Left renal cortex interstitium (tissue), 4 donors: ENCODE results near the gene CNTNAP2. TPM values are rescaled to one million over a fixed set of nuclear protein-coding genes. Genes with fewer than 3 reads are reported as not detected.
A peak's percentile ranks its signal among the peaks of the same experiment; 100 is the strongest.

Experiments used
- DNase-seq, 4 donors: peaks; one replicate each; pipeline ENCODE4 v3.0.0-alpha.2; 2013; ENCODE audit warnings: low read depth in 4 of 4, low spot score in 2 of 4, missing footprints in 1 of 4
- polyA plus RNA-seq, 4 donors: library from polyadenylated mRNA; unstranded; fragments of 120-200 nt; gene quantifications; one replicate each; pipeline ENCODE4 v1.2.1, GENCODE V29; 2013; ENCODE audit not compliant: insufficient read length in 4 of 4

CNTNAP2 gene
- polyA plus RNA-seq, 4 donors: 22.3 to 27.6 (median 27.1) TPM

- no peak for DNase-seq
Measured at GRCh38 chr7:147857152-147858140, 1740.8 kb downstream of the CNTNAP2 start.

- DNase-seq: no peak
Measured at GRCh38 chr7:147858421-147858820, 1741.8 kb downstream of the CNTNAP2 start.

- DNase-seq: no peak
Measured at GRCh38 chr7:147859033-147859432, 1742.4 kb downstream of the CNTNAP2 start.

- DNase-seq: no peak
Measured at GRCh38 chr7:147859486-147859885, 1742.9 kb downstream of the CNTNAP2 start.

- no peak for DNase-seq
Measured at GRCh38 chr7:147861058-147861716, 1744.6 kb downstream of the CNTNAP2 start.

GRCh38 chr7:147861945-147862344 is 1745.3 kb downstream of the CNTNAP2 start:
- DNase-seq: no peak

- DNase-seq: no peak
Measured at GRCh38 chr7:147869456-147869855, 1752.9 kb downstream of the CNTNAP2 start.

- no peak for DNase-seq
Measured at GRCh38 chr7:147878912-147879661, 1762.5 kb downstream of the CNTNAP2 start.

GRCh38 chr7:147885869-147886268 is 1769.3 kb downstream of the CNTNAP2 start:
- no peak for DNase-seq

- DNase-seq: no peak
Measured at GRCh38 chr7:147894271-147894670, 1777.7 kb downstream of the CNTNAP2 start.

GRCh38 chr7:147896121-147896520 is 1779.5 kb downstream of the CNTNAP2 start:
- no peak for DNase-seq

- no peak for DNase-seq
Measured at GRCh38 chr7:147903536-147904218, 1787.1 kb downstream of the CNTNAP2 start.

- no peak for DNase-seq
Measured at GRCh38 chr7:147904219-147904576, 1787.6 kb downstream of the CNTNAP2 start.

GRCh38 chr7:147909431-147910148 is 1793.0 kb downstream of the CNTNAP2 start:
- no peak for DNase-seq

GRCh38 chr7:147911201-147911601 is 1794.6 kb downstream of the CNTNAP2 start:
- DNase-seq: peak in 1 of 4 donors; percentile 9

GRCh38 chr7:147912291-147912690 is 1795.7 kb downstream of the CNTNAP2 start:
- DNase-seq: no peak

GRCh38 chr7:147912946-147913638 is 1796.5 kb downstream of the CNTNAP2 start:
- DNase-seq: no peak

- DNase-seq: no peak
Measured at GRCh38 chr7:147915781-147916180, 1799.2 kb downstream of the CNTNAP2 start.

- DNase-seq: no peak
Measured at GRCh38 chr7:147916573-147916972, 1800.0 kb downstream of the CNTNAP2 start.
